GM18508 (cell line): ENCODE results near the gene EBF3.

Experiments
- ATAC-seq: cut with Tn5 transposase; IDR thresholded peaks from one replicate; pipeline ENCODE4 v1.9.1; 2021; ENCODE audit warnings: moderate number of reproducible peaks; ENCODE audit not compliant: insufficient read depth, unreplicated experiment

The EBF3 gene

GRCh38 chr10:129896136-129896859 lies 67.8 kb downstream of the EBF3 start:
- ATAC-seq = no peak

- ATAC-seq = no peak
These were observed 68.3 kb downstream of the EBF3 start for GRCh38 chr10:129895811-129896135.

- ATAC-seq = no peak
These were observed 69.4 kb downstream of the EBF3 start for GRCh38 chr10:129894698-129895097.

- ATAC-seq = no peak
These were observed 70.7 kb downstream of the EBF3 start for GRCh38 chr10:129893104-129894089.

GRCh38 chr10:129892548-129893052 lies 71.5 kb downstream of the EBF3 start:
- no peak for ATAC-seq

- no peak for ATAC-seq
These were observed 72.3 kb downstream of the EBF3 start for GRCh38 chr10:129891806-129892205.

- no peak for ATAC-seq
These were observed 73.9 kb downstream of the EBF3 start for GRCh38 chr10:129890170-129890569.

GRCh38 chr10:129888784-129889616 lies 75.1 kb downstream of the EBF3 start:
- ATAC-seq = no peak

GRCh38 chr10:129887986-129888783 lies 75.9 kb downstream of the EBF3 start:
- ATAC-seq = no peak

GRCh38 chr10:129887381-129887905 lies 76.6 kb downstream of the EBF3 start:
- ATAC-seq = no peak

- ATAC-seq = no peak
These were observed 77.8 kb downstream of the EBF3 start for GRCh38 chr10:129886263-129886662.

GRCh38 chr10:129885526-129885925 lies 78.5 kb downstream of the EBF3 start:
- no peak for ATAC-seq

GRCh38 chr10:129884398-129885078 lies 79.5 kb downstream of the EBF3 start:
- no peak for ATAC-seq

- ATAC-seq = no peak
These were observed 80.3 kb downstream of the EBF3 start for GRCh38 chr10:129883626-129884397.

GRCh38 chr10:129883029-129883428 lies 81.0 kb downstream of the EBF3 start:
- ATAC-seq = no peak

- ATAC-seq = no peak
These were observed 81.6 kb downstream of the EBF3 start for GRCh38 chr10:129882291-129883010.

GRCh38 chr10:129881641-129882040 lies 82.4 kb downstream of the EBF3 start:
- ATAC-seq = no peak
